ENCODE results near the gene PROK2.

PROK2 gene, protein sequence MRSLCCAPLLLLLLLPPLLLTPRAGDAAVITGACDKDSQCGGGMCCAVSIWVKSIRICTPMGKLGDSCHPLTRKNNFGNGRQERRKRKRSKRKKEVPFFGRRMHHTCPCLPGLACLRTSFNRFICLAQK

GRCh38 chr3:71784914-71785531 lies at the start of gene PROK2:
TSS of gene PROK2 (minus strand) at chr3:71785148. CDS start at chr3:71785052, 96 bp downstream.
- H3K4me1 ChIP-seq (ENCODE audit: control insufficient read depth in 1 of 2, insufficient read depth in 2 of 2, low read length in 2 of 2), result peaks cover 3 to 4% of the 10 kb centered on the region in 2 donors
- no peak within 1 kb of the TSS for H3K27ac ChIP-seq (ENCODE audit: low read depth, low read length)
- H3K27me3 ChIP-seq (ENCODE audit: control insufficient read depth in 1 of 2, insufficient read depth in 2 of 2, low read length in 2 of 2), result peaks cover 42 to 63% of the 10 kb centered on the region in 2 donors
- H3K4me3 ChIP-seq (ENCODE audit: low read depth in 1 of 2, low read length in 2 of 2), result peak within 1 kb of the TSS; percentile 38 to 44
- H3K9me3 ChIP-seq (ENCODE audit: control insufficient read depth in 1 of 2, low read length in 2 of 2), result no peaks in the 10 kb centered on the region
- H3K36me3 ChIP-seq (ENCODE audit: control insufficient read depth in 1 of 2, insufficient read depth in 2 of 2, low read length in 2 of 2), result no peaks in the 10 kb centered on the region
- no peak within 1 kb of the TSS for H3K9ac ChIP-seq (ENCODE audit: low read depth in 1 of 2, low read length in 2 of 2)

DNA sequence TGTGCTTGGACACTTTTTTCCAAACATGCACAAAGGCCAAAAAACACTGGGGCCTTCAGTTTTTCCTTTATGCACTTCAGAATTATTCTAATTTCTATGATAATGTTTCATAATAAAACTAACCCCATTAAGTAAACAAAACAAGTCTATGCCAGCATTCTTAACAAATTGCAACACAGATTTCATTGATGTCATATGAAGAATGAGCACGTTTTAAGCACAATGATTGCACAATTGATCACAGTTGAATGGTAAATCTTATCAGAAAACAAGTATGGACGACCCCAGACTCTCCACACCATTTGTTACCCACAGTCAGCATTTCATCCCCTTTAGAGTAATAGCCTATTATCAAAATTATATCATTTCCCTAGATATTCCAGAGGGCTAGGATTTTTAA lies 46.7 kb upstream of the PROK2 start:
- Histone ChIP-seq H3K27me3 (ENCODE audit: control insufficient read depth in 1 of 2, insufficient read depth in 2 of 2, low read length in 2 of 2) (no peaks in the 10 kb centered on the region), H3K36me3 (ENCODE audit: control insufficient read depth in 1 of 2, insufficient read depth in 2 of 2, low read length in 2 of 2) (no peaks in the 10 kb centered on the region), H3K9ac (ENCODE audit: low read depth in 1 of 2, low read length in 2 of 2) (no peak overlapping the region), H3K4me1 (ENCODE audit: control insufficient read depth in 1 of 2, insufficient read depth in 2 of 2, low read length in 2 of 2) (no peaks in the 10 kb centered on the region), H3K4me3 (ENCODE audit: low read depth in 1 of 2, low read length in 2 of 2) (no peak overlapping the region), H3K27ac (ENCODE audit: low read depth, low read length) (no peak overlapping the region), H3K9me3 (ENCODE audit: control insufficient read depth in 1 of 2, low read length in 2 of 2) (no peaks in the 10 kb centered on the region)

- no peaks in the 10 kb centered on the region for H3K4me1 ChIP-seq (ENCODE audit: control insufficient read depth in 1 of 2, insufficient read depth in 2 of 2, low read length in 2 of 2)
- no peaks in the 10 kb centered on the region for H3K36me3 ChIP-seq (ENCODE audit: control insufficient read depth in 1 of 2, insufficient read depth in 2 of 2, low read length in 2 of 2)
- H3K4me3 ChIP-seq (ENCODE audit: low read depth in 1 of 2, low read length in 2 of 2), result no peak overlapping the region
- no peaks in the 10 kb centered on the region for H3K27me3 ChIP-seq (ENCODE audit: control insufficient read depth in 1 of 2, insufficient read depth in 2 of 2, low read length in 2 of 2)
- H3K9ac ChIP-seq (ENCODE audit: low read depth in 1 of 2, low read length in 2 of 2), result no peak overlapping the region
- H3K9me3 ChIP-seq (ENCODE audit: control insufficient read depth in 1 of 2, low read length in 2 of 2), result no peaks in the 10 kb centered on the region
- no peak overlapping the region for H3K27ac ChIP-seq (ENCODE audit: low read depth, low read length)
Observed at GRCh38 chr3:71825551-71826283, 40.8 kb upstream of the PROK2 start.

- Histone ChIP-seq H3K4me3 (ENCODE audit: low read depth in 1 of 2, low read length in 2 of 2) (no peak overlapping the region), H3K27me3 (ENCODE audit: control insufficient read depth in 1 of 2, insufficient read depth in 2 of 2, low read length in 2 of 2) (peaks cover 0 to 2% of the 10 kb centered on the region in 2 donors), H3K9ac (ENCODE audit: low read depth in 1 of 2, low read length in 2 of 2) (no peak overlapping the region), H3K4me1 (ENCODE audit: control insufficient read depth in 1 of 2, insufficient read depth in 2 of 2, low read length in 2 of 2) (no peaks in the 10 kb centered on the region), H3K27ac (ENCODE audit: low read depth, low read length) (no peak overlapping the region), H3K9me3 (ENCODE audit: control insufficient read depth in 1 of 2, low read length in 2 of 2) (no peaks in the 10 kb centered on the region), H3K36me3 (ENCODE audit: control insufficient read depth in 1 of 2, insufficient read depth in 2 of 2, low read length in 2 of 2) (no peaks in the 10 kb centered on the region)
Observed at GRCh38 chr3:71821116-71821515, 36.2 kb upstream of the PROK2 start.

DNA sequence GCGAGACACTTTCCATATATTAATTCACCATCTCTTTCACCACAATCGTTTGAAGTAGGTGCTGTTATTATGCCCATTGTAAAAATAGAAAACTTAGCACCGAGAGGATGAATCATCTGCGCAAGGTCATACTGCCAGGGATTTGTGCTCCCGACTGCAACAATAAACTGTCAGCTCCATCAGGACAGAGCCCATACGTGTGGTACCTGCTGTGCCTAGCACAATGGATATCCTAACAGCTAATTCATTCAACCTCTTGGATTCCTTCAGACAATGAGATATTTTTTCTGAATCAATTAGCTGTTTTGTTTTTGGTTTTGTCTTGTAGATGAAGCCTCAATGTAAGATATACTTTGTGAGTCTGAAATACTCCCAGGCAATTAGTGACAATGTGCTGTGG lies 32.3 kb upstream of the PROK2 start:
- no peak overlapping the region for H3K27ac ChIP-seq (ENCODE audit: low read depth, low read length)

DNA sequence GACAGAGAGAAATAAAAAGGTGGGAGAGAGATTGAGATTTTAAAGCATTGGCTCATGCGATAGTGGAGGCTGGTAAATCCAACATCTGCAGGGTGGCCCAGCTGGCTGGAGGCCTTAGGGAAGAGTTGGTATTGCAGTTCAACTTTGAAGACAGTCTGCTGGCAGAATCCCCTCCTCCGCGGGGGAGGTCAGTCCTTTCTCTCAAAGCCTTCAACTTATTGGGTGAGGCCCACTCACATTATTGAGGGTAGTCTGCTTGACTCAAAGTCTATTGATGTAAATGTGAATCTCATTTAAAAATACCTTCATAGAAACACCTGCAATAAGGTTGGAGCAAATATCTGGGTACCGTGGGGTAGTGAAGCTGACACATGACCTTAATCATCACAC lies 31.8 kb upstream of the PROK2 start:
- Histone ChIP-seq H3K27me3 (ENCODE audit: control insufficient read depth in 1 of 2, insufficient read depth in 2 of 2, low read length in 2 of 2) (peaks cover 0 to 2% of the 10 kb centered on the region in 2 donors), H3K9me3 (ENCODE audit: control insufficient read depth in 1 of 2, low read length in 2 of 2) (no peaks in the 10 kb centered on the region), H3K4me1 (ENCODE audit: control insufficient read depth in 1 of 2, insufficient read depth in 2 of 2, low read length in 2 of 2) (no peaks in the 10 kb centered on the region), H3K4me3 (ENCODE audit: low read depth in 1 of 2, low read length in 2 of 2) (no peak overlapping the region), H3K36me3 (ENCODE audit: control insufficient read depth in 1 of 2, insufficient read depth in 2 of 2, low read length in 2 of 2) (no peaks in the 10 kb centered on the region), H3K27ac (ENCODE audit: low read depth, low read length) (no peak overlapping the region), H3K9ac (ENCODE audit: low read depth in 1 of 2, low read length in 2 of 2) (no peak overlapping the region)

More for the DNA sequence above, 32.3 kb upstream of the PROK2 start:
- no peaks in the 10 kb centered on the region for H3K36me3 ChIP-seq (ENCODE audit: control insufficient read depth in 1 of 2, insufficient read depth in 2 of 2, low read length in 2 of 2)
- H3K4me3 ChIP-seq (ENCODE audit: low read depth in 1 of 2, low read length in 2 of 2), result no peak overlapping the region
- H3K9ac ChIP-seq (ENCODE audit: low read depth in 1 of 2, low read length in 2 of 2), result no peak overlapping the region
- no peaks in the 10 kb centered on the region for H3K4me1 ChIP-seq (ENCODE audit: control insufficient read depth in 1 of 2, insufficient read depth in 2 of 2, low read length in 2 of 2)
- no peaks in the 10 kb centered on the region for H3K9me3 ChIP-seq (ENCODE audit: control insufficient read depth in 1 of 2, low read length in 2 of 2)
- H3K27me3 ChIP-seq (ENCODE audit: control insufficient read depth in 1 of 2, insufficient read depth in 2 of 2, low read length in 2 of 2), result peaks cover 0 to 2% of the 10 kb centered on the region in 2 donors

GRCh38 chr3:71815340-71816067 lies 30.6 kb upstream of the PROK2 start:
- no peaks in the 10 kb centered on the region for H3K9me3 ChIP-seq (ENCODE audit: control insufficient read depth in 1 of 2, low read length in 2 of 2)
- no peaks in the 10 kb centered on the region for H3K36me3 ChIP-seq (ENCODE audit: control insufficient read depth in 1 of 2, insufficient read depth in 2 of 2, low read length in 2 of 2)
- H3K27me3 ChIP-seq (ENCODE audit: control insufficient read depth in 1 of 2, insufficient read depth in 2 of 2, low read length in 2 of 2), result peaks cover 0 to 2% of the 10 kb centered on the region in 2 donors
- H3K27ac ChIP-seq (ENCODE audit: low read depth, low read length), result no peak overlapping the region
- H3K4me1 ChIP-seq (ENCODE audit: control insufficient read depth in 1 of 2, insufficient read depth in 2 of 2, low read length in 2 of 2), result no peaks in the 10 kb centered on the region
- H3K9ac ChIP-seq (ENCODE audit: low read depth in 1 of 2, low read length in 2 of 2), result no peak overlapping the region
- no peak overlapping the region for H3K4me3 ChIP-seq (ENCODE audit: low read depth in 1 of 2, low read length in 2 of 2)

DNA sequence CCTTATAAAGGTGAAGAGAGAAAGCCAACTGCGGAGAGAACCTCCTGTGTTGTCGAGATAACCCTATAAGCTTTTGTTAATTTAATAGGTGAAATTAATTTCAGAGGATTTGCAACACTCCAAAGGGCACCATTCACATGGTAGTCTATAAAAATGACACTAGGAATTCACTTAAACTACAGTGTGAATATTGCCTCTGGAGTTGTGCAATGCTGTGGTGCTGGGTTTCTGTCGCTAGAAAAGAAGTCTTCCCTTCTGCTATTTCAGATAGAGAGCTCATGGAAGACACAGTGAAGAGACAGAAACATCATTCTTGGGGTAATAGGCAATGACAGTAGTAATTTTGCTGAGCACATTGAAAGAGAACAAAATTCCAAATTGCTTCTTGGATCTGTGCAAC lies 28.8 kb upstream of the PROK2 start:
- Histone ChIP-seq H3K27me3 (ENCODE audit: control insufficient read depth in 1 of 2, insufficient read depth in 2 of 2, low read length in 2 of 2) (peaks cover 4 to 8% of the 10 kb centered on the region in 2 donors), H3K27ac (ENCODE audit: low read depth, low read length) (no peak overlapping the region), H3K4me3 (ENCODE audit: low read depth in 1 of 2, low read length in 2 of 2) (no peak overlapping the region), H3K9me3 (ENCODE audit: control insufficient read depth in 1 of 2, low read length in 2 of 2) (no peaks in the 10 kb centered on the region), H3K9ac (ENCODE audit: low read depth in 1 of 2, low read length in 2 of 2) (no peak overlapping the region), H3K36me3 (ENCODE audit: control insufficient read depth in 1 of 2, insufficient read depth in 2 of 2, low read length in 2 of 2) (no peaks in the 10 kb centered on the region), H3K4me1 (ENCODE audit: control insufficient read depth in 1 of 2, insufficient read depth in 2 of 2, low read length in 2 of 2) (no peaks in the 10 kb centered on the region)

DNA sequence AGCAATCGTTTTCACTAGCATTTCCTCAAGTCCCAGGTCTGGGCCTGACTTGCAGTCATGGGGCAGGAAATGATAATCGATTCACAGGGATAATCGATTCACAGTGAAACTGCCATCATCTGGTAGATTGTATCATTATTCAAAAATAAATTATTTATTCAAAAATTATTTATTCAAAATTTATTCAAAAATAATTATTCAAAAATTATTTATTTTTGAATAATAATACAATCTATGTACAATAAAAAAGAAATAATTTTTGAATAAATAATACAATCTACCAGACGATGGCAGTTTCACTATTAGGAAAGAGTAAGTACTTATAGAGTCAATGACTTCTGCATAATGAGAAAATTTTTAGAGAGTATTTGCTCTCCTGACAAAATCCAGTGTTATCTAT lies 28.1 kb upstream of the PROK2 start:
- H3K4me1 ChIP-seq (ENCODE audit: control insufficient read depth in 1 of 2, insufficient read depth in 2 of 2, low read length in 2 of 2), result no peaks in the 10 kb centered on the region
- H3K27me3 ChIP-seq (ENCODE audit: control insufficient read depth in 1 of 2, insufficient read depth in 2 of 2, low read length in 2 of 2), result peaks cover 3 to 8% of the 10 kb centered on the region in 2 donors
- no peak overlapping the region for H3K4me3 ChIP-seq (ENCODE audit: low read depth in 1 of 2, low read length in 2 of 2)
- no peaks in the 10 kb centered on the region for H3K36me3 ChIP-seq (ENCODE audit: control insufficient read depth in 1 of 2, insufficient read depth in 2 of 2, low read length in 2 of 2)
- no peak overlapping the region for H3K27ac ChIP-seq (ENCODE audit: low read depth, low read length)
- H3K9me3 ChIP-seq (ENCODE audit: control insufficient read depth in 1 of 2, low read length in 2 of 2), result no peaks in the 10 kb centered on the region
- H3K9ac ChIP-seq (ENCODE audit: low read depth in 1 of 2, low read length in 2 of 2), result no peak overlapping the region

DNA sequence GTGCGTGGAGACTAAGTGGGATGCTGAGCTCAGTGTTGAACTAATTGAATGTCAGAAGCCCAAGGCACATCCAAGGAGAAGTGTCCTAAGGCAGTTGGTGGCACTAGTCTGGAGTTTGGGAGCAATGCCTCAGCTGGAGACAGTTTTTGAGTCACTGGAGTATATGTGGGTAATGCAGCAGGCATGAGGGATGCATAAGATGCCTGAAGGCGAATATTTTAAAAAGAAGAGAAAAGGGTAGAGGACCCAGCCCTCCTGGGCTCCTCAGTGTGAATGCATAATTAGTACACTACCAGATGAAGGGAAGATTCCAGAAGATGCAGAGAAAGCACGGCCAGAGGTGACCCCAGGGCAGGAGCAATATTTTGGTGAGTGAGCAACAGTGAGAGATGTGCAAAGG lies 25.1 kb upstream of the PROK2 start:
- no peaks in the 10 kb centered on the region for H3K9me3 ChIP-seq (ENCODE audit: control insufficient read depth in 1 of 2, low read length in 2 of 2)
- H3K36me3 ChIP-seq (ENCODE audit: control insufficient read depth in 1 of 2, insufficient read depth in 2 of 2, low read length in 2 of 2), result no peaks in the 10 kb centered on the region
- peaks cover 3 to 8% of the 10 kb centered on the region in 2 donors for H3K27me3 ChIP-seq (ENCODE audit: control insufficient read depth in 1 of 2, insufficient read depth in 2 of 2, low read length in 2 of 2)
- H3K4me1 ChIP-seq (ENCODE audit: control insufficient read depth in 1 of 2, insufficient read depth in 2 of 2, low read length in 2 of 2), result no peaks in the 10 kb centered on the region
- H3K27ac ChIP-seq (ENCODE audit: low read depth, low read length), result no peak overlapping the region
- H3K4me3 ChIP-seq (ENCODE audit: low read depth in 1 of 2, low read length in 2 of 2), result no peak overlapping the region
- no peak overlapping the region for H3K9ac ChIP-seq (ENCODE audit: low read depth in 1 of 2, low read length in 2 of 2)

Data from duodenal mucosa (tissue), 2 donors.